K562 (cell line): ENCODE data around the gene TTC22. TPM values are rescaled to one million over a fixed set of nuclear protein-coding genes. Genes with fewer than 3 reads are reported as not detected.

ENCODE experiments used
- LARP7 ChIP-seq: fragments of 450-650 bp; IDR thresholded peaks from 2 replicates; pipeline ENCODE4 v1.6.1; 2016
- RBM25 ChIP-seq: fragments of 200-400 bp; formaldehyde crosslinking; IDR thresholded peaks from 2 replicates; pipeline ENCODE4 v1.6.1; 2018; ENCODE audit warnings: low read length, low read depth, moderate library complexity; ENCODE audit not compliant: severe bottlenecking
- SAP30 ChIP-seq: fragments of 200-600 bp; sonication (generic); IDR thresholded peaks from 2 replicates; pipeline ENCODE4 v1.6.1; 2012; ENCODE audit warnings: borderline replicate concordance, low read depth, mild to moderate bottlenecking, moderate library complexity, low read length, control low read depth, inconsistent platforms; ENCODE audit not compliant: insufficient read depth, poor library complexity, severe bottlenecking
- STAG1 ChIP-seq: sonication (generic); formaldehyde crosslinking; IDR thresholded peaks from 2 replicates; pipeline ENCODE4 v1.5.0; 2020; ENCODE audit warnings: missing genetic modification reagents, borderline replicate concordance
- TAL1 ChIP-seq: fragments of 450-650 bp; IDR thresholded peaks from 2 replicates; pipeline ENCODE4 v1.6.1; 2016; ENCODE audit warnings: mild to moderate bottlenecking
- U2AF2 ChIP-seq: fragments of 200-400 bp; formaldehyde crosslinking; optimal IDR thresholded peaks from 2 replicates; pipeline ENCODE3; 2017; ENCODE audit warnings: low read depth, mild to moderate bottlenecking, low read length
- ZBTB8A ChIP-seq: fragments of 450-650 bp; IDR thresholded peaks from 2 replicates; pipeline ENCODE4 v1.6.1; 2018; ENCODE audit warnings: mild to moderate bottlenecking, moderate library complexity; ENCODE audit not compliant: partially characterized antibody
- ZNF134 ChIP-seq: fragments of 250-450 bp; sonication (Bioruptor Pico); conservative IDR thresholded peaks from 2 replicates; pipeline ENCODE4 v1.4.0; 2020
- polyA plus RNA-seq, 8 experiments: library from polyadenylated mRNA; depleted of rRNA in 4 of 8; stranded (reverse) in 5 of 8; unstranded in 3 of 8; fragments of >200 nt; fragmentation: Nextera tagmentation in 2 of 8; fragmentation: Illumina TruSeq in 1 of 8; extraction: Ambion mirVana in 2 of 8; extraction: Trizol in 1 of 8; gene quantifications; 2 replicates each; pipeline versions ENCODE4 v1.2.1 to v1.2.3, GENCODE V29; 2011 to 2014; ENCODE audit warnings: inconsistent platforms in 1 of 8, missing spikeins in 1 of 8
- total RNA-seq, 7 experiments: library from RNA; depleted of rRNA in 6 of 7; stranded (reverse); fragments of >200 nt in 6 of 7; fragmentation: Illumina TruSeq in 2 of 7; extraction: Trizol in 2 of 7; gene quantifications; 2 replicates each; pipeline versions ENCODE4 v1.2.1 to v1.2.3, GENCODE V29; 2011 to 2021; ENCODE audit warnings: low replicate concordance in 1 of 7
- TF ChIP-seq, protein P1 (sequence below): fragments of 450-650 bp; IDR thresholded peaks from 2 replicates; pipeline ENCODE4 v1.6.1; 2018; ENCODE audit not compliant: partially characterized antibody
- TF ChIP-seq, protein P2 (sequence below): fragments of 450-650 bp; IDR thresholded peaks from 2 replicates; pipeline ENCODE4 v1.6.1; 2016; ENCODE audit warnings: low read depth
- TF ChIP-seq, protein P3 (sequence below): fragments of 450-650 bp; IDR thresholded peaks from one replicate; pipeline ENCODE4 v1.6.1; 2018; ENCODE audit warnings: mild to moderate bottlenecking, moderate library complexity; ENCODE audit not compliant: partially characterized antibody
- TF ChIP-seq, protein P4 (sequence below): IDR thresholded peaks from 3 replicates; pipeline ENCODE4 v1.6.1; 2011; ENCODE audit warnings: borderline replicate concordance, mild to moderate bottlenecking, moderate library complexity; ENCODE audit not compliant: insufficient read length; ENCODE audit errors: extremely low read depth

Gene TTC22
- total and polyA plus RNA-seq, 9 of the 15 experiments (the other 6 are each of a cell fraction or from before 2014, with no cell fraction given), result 0.07 TPM; not detected in 8

DNA sequence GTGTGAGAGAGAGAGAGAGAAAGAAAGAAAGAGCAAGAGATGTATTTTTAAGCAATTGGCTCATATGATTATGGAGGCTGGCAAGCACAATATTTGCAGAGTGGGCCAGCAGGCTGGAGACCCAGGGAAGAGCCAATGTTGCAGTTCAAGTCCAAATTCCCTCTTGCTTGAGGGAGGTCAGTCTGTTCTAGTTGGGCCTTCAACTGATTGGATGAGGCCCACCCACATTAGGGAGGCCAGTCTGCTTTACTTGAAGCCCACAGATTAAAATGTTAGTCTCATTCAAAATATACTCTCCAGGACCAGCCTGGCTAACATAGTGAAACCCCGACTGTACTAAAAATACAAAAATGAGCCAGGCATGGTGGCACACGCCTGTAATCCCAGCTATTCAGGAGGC lies 28.2 kb downstream of the TTC22 start (continued):
- TF ChIP-seq, protein P1, sequence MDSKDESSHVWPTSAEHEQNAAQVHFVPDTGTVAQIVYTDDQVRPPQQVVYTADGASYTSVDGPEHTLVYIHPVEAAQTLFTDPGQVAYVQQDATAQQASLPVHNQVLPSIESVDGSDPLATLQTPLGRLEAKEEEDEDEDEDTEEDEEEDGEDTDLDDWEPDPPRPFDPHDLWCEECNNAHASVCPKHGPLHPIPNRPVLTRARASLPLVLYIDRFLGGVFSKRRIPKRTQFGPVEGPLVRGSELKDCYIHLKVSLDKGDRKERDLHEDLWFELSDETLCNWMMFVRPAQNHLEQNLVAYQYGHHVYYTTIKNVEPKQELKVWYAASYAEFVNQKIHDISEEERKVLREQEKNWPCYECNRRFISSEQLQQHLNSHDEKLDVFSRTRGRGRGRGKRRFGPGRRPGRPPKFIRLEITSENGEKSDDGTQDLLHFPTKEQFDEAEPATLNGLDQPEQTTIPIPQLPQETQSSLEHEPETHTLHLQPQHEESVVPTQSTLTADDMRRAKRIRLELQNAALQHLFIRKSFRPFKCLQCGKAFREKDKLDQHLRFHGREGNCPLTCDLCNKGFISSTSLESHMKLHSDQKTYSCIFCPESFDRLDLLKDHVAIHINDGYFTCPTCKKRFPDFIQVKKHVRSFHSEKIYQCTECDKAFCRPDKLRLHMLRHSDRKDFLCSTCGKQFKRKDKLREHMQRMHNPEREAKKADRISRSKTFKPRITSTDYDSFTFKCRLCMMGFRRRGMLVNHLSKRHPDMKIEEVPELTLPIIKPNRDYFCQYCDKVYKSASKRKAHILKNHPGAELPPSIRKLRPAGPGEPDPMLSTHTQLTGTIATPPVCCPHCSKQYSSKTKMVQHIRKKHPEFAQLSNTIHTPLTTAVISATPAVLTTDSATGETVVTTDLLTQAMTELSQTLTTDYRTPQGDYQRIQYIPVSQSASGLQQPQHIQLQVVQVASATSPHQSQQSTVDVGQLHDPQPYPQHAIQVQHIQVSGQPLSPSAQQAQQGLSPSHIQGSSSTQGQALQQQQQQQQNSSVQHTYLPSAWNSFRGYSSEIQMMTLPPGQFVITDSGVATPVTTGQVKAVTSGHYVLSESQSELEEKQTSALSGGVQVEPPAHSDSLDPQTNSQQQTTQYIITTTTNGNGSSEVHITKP, result no peak
- TF ChIP-seq ZBTB8A (no peak), TAL1 (no peak), RBM25 (peak; percentile 45), LARP7 (no peak), U2AF2 (no peak), STAG1 (CRISPR knock-in tag) (no peak), ZNF134 (CRISPR knock-in tag) (peak; percentile 98), SAP30 (no peak)
- TF ChIP-seq, protein P2, sequence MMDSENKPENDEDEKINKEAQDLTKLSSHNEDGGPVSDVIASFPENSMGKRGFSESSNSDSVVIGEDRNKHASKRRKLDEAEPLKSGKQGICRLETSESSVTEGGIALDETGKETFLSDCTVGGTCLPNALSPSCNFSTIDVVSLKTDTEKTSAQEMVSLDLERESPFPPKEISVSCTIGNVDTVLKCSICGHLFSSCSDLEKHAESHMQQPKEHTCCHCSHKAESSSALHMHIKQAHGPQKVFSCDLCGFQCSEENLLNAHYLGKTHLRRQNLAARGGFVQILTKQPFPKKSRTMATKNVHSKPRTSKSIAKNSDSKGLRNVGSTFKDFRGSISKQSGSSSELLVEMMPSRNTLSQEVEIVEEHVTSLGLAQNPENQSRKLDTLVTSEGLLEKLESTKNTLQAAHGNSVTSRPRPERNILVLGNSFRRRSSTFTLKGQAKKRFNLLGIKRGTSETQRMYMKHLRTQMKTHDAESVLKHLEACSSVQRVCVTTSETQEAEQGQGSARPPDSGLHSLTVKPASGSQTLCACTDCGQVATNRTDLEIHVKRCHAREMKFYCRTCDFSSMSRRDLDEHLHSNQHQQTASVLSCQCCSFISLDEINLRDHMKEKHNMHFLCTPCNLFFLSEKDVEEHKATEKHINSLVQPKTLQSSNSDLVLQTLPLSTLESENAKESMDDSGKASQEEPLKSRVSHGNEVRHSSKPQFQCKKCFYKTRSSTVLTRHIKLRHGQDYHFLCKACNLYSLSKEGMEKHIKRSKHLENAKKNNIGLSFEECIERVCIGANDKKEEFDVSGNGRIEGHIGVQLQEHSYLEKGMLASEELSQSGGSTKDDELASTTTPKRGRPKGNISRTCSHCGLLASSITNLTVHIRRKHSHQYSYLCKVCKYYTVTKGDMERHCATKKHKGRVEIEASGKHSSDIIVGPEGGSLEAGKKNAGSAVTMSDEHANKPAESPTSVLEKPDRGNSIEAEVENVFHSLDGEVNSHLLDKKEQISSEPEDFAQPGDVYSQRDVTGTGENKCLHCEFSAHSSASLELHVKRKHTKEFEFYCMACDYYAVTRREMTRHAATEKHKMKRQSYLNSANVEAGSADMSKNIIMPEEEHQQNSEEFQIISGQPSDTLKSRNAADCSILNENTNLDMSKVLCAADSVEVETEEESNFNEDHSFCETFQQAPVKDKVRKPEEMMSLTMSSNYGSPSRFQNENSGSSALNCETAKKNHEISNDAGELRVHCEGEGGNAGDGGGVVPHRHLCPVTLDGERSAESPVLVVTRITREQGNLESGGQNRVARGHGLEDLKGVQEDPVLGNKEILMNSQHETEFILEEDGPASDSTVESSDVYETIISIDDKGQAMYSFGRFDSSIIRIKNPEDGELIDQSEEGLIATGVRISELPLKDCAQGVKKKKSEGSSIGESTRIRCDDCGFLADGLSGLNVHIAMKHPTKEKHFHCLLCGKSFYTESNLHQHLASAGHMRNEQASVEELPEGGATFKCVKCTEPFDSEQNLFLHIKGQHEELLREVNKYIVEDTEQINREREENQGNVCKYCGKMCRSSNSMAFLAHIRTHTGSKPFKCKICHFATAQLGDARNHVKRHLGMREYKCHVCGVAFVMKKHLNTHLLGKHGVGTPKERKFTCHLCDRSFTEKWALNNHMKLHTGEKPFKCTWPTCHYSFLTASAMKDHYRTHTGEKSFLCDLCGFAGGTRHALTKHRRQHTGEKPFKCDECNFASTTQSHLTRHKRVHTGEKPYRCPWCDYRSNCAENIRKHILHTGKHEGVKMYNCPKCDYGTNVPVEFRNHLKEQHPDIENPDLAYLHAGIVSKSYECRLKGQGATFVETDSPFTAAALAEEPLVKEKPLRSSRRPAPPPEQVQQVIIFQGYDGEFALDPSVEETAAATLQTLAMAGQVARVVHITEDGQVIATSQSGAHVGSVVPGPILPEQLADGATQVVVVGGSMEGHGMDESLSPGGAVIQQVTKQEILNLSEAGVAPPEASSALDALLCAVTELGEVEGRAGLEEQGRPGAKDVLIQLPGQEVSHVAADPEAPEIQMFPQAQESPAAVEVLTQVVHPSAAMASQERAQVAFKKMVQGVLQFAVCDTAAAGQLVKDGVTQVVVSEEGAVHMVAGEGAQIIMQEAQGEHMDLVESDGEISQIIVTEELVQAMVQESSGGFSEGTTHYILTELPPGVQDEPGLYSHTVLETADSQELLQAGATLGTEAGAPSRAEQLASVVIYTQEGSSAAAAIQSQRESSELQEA, result no peak
- TF ChIP-seq, protein P3, sequence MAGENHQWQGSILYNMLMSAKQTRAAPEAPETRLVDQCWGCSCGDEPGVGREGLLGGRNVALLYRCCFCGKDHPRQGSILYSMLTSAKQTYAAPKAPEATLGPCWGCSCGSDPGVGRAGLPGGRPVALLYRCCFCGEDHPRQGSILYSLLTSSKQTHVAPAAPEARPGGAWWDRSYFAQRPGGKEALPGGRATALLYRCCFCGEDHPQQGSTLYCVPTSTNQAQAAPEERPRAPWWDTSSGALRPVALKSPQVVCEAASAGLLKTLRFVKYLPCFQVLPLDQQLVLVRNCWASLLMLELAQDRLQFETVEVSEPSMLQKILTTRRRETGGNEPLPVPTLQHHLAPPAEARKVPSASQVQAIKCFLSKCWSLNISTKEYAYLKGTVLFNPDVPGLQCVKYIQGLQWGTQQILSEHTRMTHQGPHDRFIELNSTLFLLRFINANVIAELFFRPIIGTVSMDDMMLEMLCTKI, result no peak
- TF ChIP-seq, protein P4, sequence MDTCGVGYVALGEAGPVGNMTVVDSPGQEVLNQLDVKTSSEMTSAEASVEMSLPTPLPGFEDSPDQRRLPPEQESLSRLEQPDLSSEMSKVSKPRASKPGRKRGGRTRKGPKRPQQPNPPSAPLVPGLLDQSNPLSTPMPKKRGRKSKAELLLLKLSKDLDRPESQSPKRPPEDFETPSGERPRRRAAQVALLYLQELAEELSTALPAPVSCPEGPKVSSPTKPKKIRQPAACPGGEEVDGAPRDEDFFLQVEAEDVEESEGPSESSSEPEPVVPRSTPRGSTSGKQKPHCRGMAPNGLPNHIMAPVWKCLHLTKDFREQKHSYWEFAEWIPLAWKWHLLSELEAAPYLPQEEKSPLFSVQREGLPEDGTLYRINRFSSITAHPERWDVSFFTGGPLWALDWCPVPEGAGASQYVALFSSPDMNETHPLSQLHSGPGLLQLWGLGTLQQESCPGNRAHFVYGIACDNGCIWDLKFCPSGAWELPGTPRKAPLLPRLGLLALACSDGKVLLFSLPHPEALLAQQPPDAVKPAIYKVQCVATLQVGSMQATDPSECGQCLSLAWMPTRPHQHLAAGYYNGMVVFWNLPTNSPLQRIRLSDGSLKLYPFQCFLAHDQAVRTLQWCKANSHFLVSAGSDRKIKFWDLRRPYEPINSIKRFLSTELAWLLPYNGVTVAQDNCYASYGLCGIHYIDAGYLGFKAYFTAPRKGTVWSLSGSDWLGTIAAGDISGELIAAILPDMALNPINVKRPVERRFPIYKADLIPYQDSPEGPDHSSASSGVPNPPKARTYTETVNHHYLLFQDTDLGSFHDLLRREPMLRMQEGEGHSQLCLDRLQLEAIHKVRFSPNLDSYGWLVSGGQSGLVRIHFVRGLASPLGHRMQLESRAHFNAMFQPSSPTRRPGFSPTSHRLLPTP, result no peak
